ENCODE measurements around the gene MBNL1.

Gene MBNL1

DNA sequence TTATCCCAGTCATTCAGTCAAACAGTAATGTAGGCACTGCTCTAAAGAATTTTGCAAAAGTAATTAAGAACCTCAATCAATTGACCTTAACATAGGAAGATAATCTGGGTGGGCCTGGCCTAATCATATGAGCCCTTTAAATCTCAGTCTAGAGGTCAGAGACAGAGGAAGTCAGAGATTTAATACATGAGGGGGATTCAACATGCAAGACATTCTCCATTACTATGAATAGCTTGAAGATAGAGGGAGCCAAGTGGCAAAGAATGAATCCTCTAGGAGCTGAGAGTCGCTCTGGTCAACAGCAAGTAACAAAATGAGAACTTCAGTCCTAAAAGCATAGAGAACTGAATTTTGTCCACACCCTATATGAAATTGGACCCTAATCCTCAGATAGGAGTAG is 39.0 kb upstream of the MBNL1 start:
- TF ChIP-seq, protein P1, sequence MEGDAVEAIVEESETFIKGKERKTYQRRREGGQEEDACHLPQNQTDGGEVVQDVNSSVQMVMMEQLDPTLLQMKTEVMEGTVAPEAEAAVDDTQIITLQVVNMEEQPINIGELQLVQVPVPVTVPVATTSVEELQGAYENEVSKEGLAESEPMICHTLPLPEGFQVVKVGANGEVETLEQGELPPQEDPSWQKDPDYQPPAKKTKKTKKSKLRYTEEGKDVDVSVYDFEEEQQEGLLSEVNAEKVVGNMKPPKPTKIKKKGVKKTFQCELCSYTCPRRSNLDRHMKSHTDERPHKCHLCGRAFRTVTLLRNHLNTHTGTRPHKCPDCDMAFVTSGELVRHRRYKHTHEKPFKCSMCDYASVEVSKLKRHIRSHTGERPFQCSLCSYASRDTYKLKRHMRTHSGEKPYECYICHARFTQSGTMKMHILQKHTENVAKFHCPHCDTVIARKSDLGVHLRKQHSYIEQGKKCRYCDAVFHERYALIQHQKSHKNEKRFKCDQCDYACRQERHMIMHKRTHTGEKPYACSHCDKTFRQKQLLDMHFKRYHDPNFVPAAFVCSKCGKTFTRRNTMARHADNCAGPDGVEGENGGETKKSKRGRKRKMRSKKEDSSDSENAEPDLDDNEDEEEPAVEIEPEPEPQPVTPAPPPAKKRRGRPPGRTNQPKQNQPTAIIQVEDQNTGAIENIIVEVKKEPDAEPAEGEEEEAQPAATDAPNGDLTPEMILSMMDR (IDR thresholded peaks at IDR 0.05; ENCODE audit: low read depth, low read length), result no peak
- DNase-seq (ENCODE audit: extremely low read depth, low read depth), result no peak

DNA sequence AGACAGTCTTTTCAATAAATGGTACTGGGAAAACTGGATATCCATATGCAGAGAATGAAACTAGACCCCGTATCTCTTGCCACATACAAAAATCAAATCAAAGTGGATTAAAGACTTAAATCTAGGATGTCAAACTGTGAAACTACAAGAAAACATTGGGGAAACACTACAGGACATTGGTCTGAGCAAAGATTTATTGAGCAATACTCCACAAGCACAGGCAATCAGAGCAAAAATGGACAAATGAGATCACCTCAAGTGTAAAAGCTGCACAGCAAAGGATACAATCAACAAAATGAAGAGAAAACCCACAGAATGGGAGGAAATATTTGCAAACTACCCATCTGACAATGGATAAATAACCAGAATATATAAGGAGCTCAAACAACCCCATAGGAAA is 38.4 kb upstream of the MBNL1 start:
- DNase-seq (ENCODE audit: extremely low read depth, low read depth), result no peak
- TF ChIP-seq, protein P1 (IDR thresholded peaks at IDR 0.05; ENCODE audit: low read depth, low read length), result no peak

DNA sequence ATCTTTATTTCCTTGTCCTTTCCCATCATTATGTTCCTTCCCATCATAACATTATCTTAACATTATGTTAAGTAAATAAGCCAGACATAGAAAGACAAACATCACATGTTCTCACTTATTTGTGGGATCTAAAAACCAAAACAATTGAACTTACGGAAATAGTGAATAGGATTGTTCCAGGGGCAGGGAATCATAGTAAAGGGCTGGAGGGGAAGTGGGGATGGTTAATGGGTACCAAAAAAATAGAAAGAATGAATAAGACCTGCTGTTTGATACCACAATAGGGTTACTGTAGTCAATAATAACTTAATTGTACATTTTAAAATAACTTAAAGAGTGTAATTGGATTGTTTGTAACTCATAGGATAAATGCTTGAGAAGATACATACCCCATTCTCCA is 36.7 kb upstream of the MBNL1 start:
- TF ChIP-seq, protein P1 (IDR thresholded peaks at IDR 0.05; ENCODE audit: low read depth, low read length), result no peak

DNA sequence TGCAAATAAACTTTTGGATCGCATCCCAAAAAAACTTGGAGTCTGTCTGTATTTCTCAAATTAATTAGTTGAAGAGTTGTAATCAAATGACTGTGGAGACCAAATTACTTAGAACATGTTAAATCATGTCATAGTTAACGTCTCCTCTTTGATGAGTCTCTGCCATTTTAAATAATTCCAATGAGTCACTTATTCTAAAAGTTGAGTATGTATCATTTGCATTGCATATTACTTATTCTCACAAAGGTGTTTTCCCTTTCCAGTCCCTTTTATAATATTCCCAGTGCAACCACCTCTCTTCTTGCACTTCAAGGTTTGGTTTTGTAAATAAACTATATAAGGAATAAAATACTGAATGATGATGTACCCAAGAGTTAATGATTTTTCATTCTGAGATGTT is 36.0 kb upstream of the MBNL1 start:
- TF ChIP-seq, protein P1 (IDR thresholded peaks at IDR 0.05; ENCODE audit: low read depth, low read length), result no peak
- DNase-seq (ENCODE audit: extremely low read depth, low read depth), result no peak

More for the DNA sequence above, 36.7 kb upstream of the MBNL1 start:
- DNase-seq (ENCODE audit: extremely low read depth, low read depth), result no peak

DNA sequence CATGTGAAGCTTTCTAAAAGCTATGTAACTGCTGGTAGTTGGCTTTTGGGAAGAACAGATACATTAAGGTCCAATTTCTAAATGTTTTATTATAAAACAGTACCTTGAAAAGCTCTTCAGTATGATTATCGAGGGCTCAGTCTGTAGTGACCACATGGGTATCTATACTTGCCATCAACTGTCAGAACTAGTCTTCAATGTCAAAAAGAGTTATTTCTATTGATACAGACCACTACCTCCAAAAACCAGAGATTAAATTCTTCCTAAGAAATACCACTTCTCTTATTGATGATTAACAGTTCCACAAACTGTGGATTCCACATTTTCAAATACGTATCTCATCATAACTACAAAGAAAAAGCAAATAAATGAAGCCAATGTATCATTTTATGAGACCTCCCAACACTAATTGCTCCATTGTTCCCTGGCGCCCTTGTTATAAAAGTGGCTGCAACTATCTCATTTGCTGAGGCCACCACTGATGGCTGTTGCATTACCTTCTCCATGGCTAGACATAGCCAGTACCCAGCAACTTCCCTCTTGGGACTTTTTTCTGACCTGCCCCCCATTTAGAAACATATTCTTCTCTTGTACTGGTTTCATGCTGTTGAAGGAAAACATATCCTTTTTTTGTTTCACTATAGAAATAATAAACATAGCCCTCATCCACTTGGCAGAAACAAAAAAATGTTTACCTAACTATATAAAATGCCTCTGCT is 33.9 kb upstream of the MBNL1 start:
- DNase-seq (ENCODE audit: extremely low read depth, low read depth), result no peak
- TF ChIP-seq, protein P1 (IDR thresholded peaks at IDR 0.05; ENCODE audit: low read depth, low read length), result no peak

DNA sequence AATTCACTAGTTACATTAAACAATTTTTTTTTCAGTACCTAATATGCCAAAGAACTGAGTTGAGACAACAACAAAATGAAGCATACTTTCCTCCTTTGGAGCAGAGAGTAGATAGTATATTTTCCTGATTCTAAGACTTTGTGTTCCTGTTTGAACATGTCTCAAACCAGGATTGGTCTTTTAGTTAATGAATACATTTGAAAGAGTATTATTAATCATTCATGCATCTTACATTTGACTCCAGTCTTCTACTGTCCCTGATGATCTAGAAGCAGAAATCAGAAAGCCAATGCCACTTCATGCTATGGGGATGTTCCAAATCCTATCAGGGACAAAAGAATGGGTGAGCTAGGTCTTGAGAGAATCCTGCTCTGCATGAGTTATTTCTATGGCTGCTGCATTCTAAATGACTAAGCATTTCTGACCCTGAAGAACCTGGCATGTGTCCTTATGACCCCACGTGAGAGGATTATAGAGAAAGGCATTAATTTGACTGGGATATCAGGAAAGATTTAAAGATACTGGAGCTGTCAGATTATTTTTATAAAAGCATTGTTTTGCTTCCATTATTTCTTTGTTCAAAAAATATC is 32.9 kb upstream of the MBNL1 start:
- TF ChIP-seq, protein P1 (IDR thresholded peaks at IDR 0.05; ENCODE audit: low read depth, low read length), result no peak
- no peak for DNase-seq (ENCODE audit: extremely low read depth, low read depth)

DNA sequence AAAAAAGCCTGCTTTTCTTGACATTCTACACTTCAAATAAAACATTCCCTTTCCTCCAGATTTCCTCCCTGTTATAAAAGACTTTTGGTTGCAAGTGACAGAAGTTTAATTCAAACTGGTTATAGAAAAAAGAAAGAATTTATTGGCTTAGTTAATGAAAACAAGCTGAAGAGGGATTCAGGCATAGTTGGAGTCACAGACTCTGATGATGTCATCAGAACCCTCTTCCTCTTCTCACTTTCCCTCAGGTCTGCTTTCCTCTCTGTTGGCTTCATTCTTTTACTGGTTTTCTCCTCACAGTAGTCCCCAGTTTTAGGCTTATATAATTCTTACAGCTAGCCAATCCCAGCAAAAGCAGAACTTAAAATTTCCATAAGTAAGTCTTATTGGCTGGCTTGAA is 32.0 kb upstream of the MBNL1 start:
- TF ChIP-seq, protein P1 (IDR thresholded peaks at IDR 0.05; ENCODE audit: low read depth, low read length), result no peak
- no peak for DNase-seq (ENCODE audit: extremely low read depth, low read depth)

Measured in AG09319 (cell line).